ENCODE results near the gene KANSL3.

KANSL3 gene

GRCh38 chr2:96552315-96553175, 85.6 kb downstream of the KANSL3 start:
- Histone ChIP-seq H3K36me3 (ENCODE audit: control insufficient read depth, insufficient read depth, low read length) (peaks cover 2% of the 10 kb centered on the region; the same call in 1 of the 2 replicates), H3K27me3 (ENCODE audit: control insufficient read depth, insufficient read depth, low read length) (no peaks in the 10 kb centered on the region), H3K4me1 (ENCODE audit: control insufficient read depth, insufficient read depth, low read length) (0 out of 2 replicates have a peak, but pooled peaks cover 5% of the 10 kb centered on the region), H3K27ac (ENCODE audit: low read length) (no peak overlapping the region), H3K9me3 (ENCODE audit: control insufficient read depth, insufficient read depth, low read length) (no peaks in the 10 kb centered on the region), H3K4me3 (ENCODE audit: low read length) (no peak overlapping the region)
- no peak for DNase-seq (ENCODE audit: low read depth, low spot score)
- no CpG with 5 or more reads among the region's 18 CpGs for WGBS (ENCODE audit: insufficient coverage, insufficient read length)

DNA sequence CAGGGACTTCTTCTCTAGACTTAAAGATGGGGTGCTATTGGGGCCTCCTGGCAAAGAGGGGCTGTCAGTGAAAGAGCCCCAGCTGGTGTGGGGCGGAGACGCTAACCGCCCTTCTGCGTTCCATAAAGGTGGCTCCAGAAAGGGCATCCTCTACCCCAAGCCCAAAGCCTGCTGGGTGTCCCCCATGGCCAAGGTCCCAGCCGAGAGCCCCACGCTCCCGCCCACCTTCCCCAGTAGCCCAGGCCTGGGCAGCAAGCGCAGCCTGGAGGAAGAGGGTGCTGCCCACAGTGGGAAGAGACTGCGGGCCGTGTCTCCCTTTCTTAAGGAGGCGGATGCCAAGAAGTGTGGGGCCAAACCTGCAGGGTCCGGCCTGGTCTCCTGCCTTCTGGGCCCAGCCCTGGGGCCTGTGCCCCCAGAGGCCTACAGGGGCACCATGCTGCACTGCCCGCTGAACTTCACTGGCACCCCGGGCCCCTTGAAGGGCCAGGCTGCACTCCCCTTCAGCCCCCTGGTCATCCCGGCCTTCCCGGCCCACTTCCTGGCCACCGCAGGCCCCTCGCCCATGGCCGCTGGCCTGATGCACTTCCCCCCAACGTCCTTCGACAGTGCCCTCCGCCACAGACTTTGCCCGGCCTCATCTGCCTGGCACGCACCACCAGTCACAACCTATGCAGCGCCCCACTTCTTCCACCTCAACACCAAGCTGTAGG, 86.4 kb downstream of the KANSL3 start:
- Histone ChIP-seq H3K27ac (ENCODE audit: low read length) (no peak overlapping the region), H3K4me1 (ENCODE audit: control insufficient read depth, insufficient read depth, low read length) (peaks cover 5% of the 10 kb centered on the region; the same call in 1 of the 2 replicates), H3K9me3 (ENCODE audit: control insufficient read depth, insufficient read depth, low read length) (no peaks in the 10 kb centered on the region), H3K36me3 (ENCODE audit: control insufficient read depth, insufficient read depth, low read length) (peaks cover 2% of the 10 kb centered on the region; the same call in 1 of the 2 replicates), H3K27me3 (ENCODE audit: control insufficient read depth, insufficient read depth, low read length) (no peaks in the 10 kb centered on the region), H3K4me3 (ENCODE audit: low read length) (no peak overlapping the region)
- DNase-seq (ENCODE audit: low read depth, low spot score) = no peak
- no CpG with 5 or more reads among the region's 25 CpGs for WGBS (ENCODE audit: insufficient coverage, insufficient read length)

GRCh38 chr2:96550787-96551604, 87.1 kb downstream of the KANSL3 start:
- Histone ChIP-seq H3K27ac (ENCODE audit: low read length) (no peak overlapping the region), H3K27me3 (ENCODE audit: control insufficient read depth, insufficient read depth, low read length) (no peaks in the 10 kb centered on the region), H3K4me3 (ENCODE audit: low read length) (no peak overlapping the region), H3K9me3 (ENCODE audit: control insufficient read depth, insufficient read depth, low read length) (no peaks in the 10 kb centered on the region), H3K36me3 (ENCODE audit: control insufficient read depth, insufficient read depth, low read length) (peaks cover 2% of the 10 kb centered on the region; the same call in 1 of the 2 replicates), H3K4me1 (ENCODE audit: control insufficient read depth, insufficient read depth, low read length) (peaks cover 5% of the 10 kb centered on the region; the same call in 1 of the 2 replicates)
- no CpG with 5 or more reads among the region's 14 CpGs for WGBS (ENCODE audit: insufficient coverage, insufficient read length)
- DNase-seq (ENCODE audit: low read depth, low spot score) = no peak

DNA sequence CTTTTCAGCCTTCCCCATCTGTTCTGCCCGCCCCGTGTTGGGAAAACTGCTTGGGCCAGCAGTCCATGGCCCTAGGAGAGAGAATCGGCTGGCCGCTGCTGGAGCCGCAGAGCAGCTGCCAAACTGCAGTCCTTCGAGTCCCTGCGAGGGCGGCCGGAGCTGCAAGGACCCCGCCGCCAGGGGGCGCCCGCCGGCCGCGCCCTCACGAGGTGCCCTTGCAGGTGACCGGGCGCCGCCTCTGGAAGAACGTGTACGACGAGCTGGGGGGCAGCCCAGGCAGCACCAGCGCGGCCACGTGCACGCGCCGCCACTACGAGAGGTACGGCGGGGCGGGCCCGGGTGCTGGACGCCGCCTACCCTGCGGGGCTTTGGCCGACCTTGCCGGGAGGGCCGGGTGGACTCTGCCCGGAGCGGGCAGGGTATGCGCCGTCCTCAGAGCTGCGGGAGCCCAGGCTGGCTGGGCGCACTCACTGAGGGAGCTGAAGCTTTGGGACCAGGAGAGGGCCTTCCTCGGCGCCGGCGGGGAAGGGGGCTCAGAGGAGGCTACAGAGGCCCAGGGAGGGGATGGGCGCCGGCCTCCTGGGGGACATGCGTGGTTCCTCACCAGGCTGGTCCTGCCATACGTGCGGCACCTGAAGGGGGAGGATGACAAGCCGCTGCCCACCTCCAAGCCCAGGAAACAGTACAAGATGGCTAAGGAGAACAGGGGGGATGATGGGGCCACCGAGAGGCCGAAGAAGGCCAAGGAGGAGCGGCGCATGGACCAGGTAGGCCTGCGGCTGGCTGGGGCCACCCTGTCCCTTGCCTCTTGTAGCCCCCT, 87.9 kb downstream of the KANSL3 start:
- Histone ChIP-seq H3K27ac (ENCODE audit: low read length) (no peak overlapping the region), H3K27me3 (ENCODE audit: control insufficient read depth, insufficient read depth, low read length) (no peaks in the 10 kb centered on the region), H3K36me3 (ENCODE audit: control insufficient read depth, insufficient read depth, low read length) (peaks cover 2% of the 10 kb centered on the region; the same call in 1 of the 2 replicates), H3K9me3 (ENCODE audit: control insufficient read depth, insufficient read depth, low read length) (no peaks in the 10 kb centered on the region), H3K4me3 (ENCODE audit: low read length) (no peak overlapping the region), H3K4me1 (ENCODE audit: control insufficient read depth, insufficient read depth, low read length) (peaks cover 5% of the 10 kb centered on the region; the same call in 1 of the 2 replicates)
- no peak for DNase-seq (ENCODE audit: low read depth, low spot score)
- WGBS (ENCODE audit: insufficient coverage, insufficient read length) = no CpG with 5 or more reads among the region's 61 CpGs

- H3K27ac ChIP-seq (ENCODE audit: low read length) = no peak overlapping the region
- no peak overlapping the region for H3K4me3 ChIP-seq (ENCODE audit: low read length)
- H3K4me1 ChIP-seq (ENCODE audit: control insufficient read depth, insufficient read depth, low read length) = peaks cover 3% of the 10 kb centered on the region; the same call in 1 of the 2 replicates
- no peaks in the 10 kb centered on the region for H3K27me3 ChIP-seq (ENCODE audit: control insufficient read depth, insufficient read depth, low read length)
- no CpG with 5 or more reads among the region's 4 CpGs for WGBS (ENCODE audit: insufficient coverage, insufficient read length)
- no peaks in the 10 kb centered on the region for H3K9me3 ChIP-seq (ENCODE audit: control insufficient read depth, insufficient read depth, low read length)
- peaks cover 2% of the 10 kb centered on the region; the same call in 1 of the 2 replicates for H3K36me3 ChIP-seq (ENCODE audit: control insufficient read depth, insufficient read depth, low read length)
- DNase-seq (ENCODE audit: low read depth, low spot score) = no peak
Observed at GRCh38 chr2:96549466-96549785, 88.7 kb downstream of the KANSL3 start.

- peaks cover 2% of the 10 kb centered on the region; the same call in 1 of the 2 replicates for H3K36me3 ChIP-seq (ENCODE audit: control insufficient read depth, insufficient read depth, low read length)
- H3K4me3 ChIP-seq (ENCODE audit: low read length) = no peak overlapping the region
- no peak overlapping the region for H3K27ac ChIP-seq (ENCODE audit: low read length)
- H3K4me1 ChIP-seq (ENCODE audit: control insufficient read depth, insufficient read depth, low read length) = peaks cover 3% of the 10 kb centered on the region; the same call in 1 of the 2 replicates
- no peak for DNase-seq (ENCODE audit: low read depth, low spot score)
- WGBS (ENCODE audit: insufficient coverage, insufficient read length) = no CpG with 5 or more reads among the region's 24 CpGs
- H3K27me3 ChIP-seq (ENCODE audit: control insufficient read depth, insufficient read depth, low read length) = no peaks in the 10 kb centered on the region
- H3K9me3 ChIP-seq (ENCODE audit: control insufficient read depth, insufficient read depth, low read length) = no peaks in the 10 kb centered on the region
Observed at GRCh38 chr2:96548558-96549465, 89.3 kb downstream of the KANSL3 start.

GRCh38 chr2:96547731-96548171, 90.4 kb downstream of the KANSL3 start:
- Histone ChIP-seq H3K27ac (ENCODE audit: low read length) (no peak overlapping the region), H3K4me3 (ENCODE audit: low read length) (no peak overlapping the region), H3K27me3 (ENCODE audit: control insufficient read depth, insufficient read depth, low read length) (no peaks in the 10 kb centered on the region), H3K4me1 (ENCODE audit: control insufficient read depth, insufficient read depth, low read length) (peaks cover 3% of the 10 kb centered on the region; the same call in 1 of the 2 replicates), H3K9me3 (ENCODE audit: control insufficient read depth, insufficient read depth, low read length) (no peaks in the 10 kb centered on the region), H3K36me3 (ENCODE audit: control insufficient read depth, insufficient read depth, low read length) (peaks cover 2% of the 10 kb centered on the region; the same call in 1 of the 2 replicates)
- no peak for DNase-seq (ENCODE audit: low read depth, low spot score)
- no CpG with 5 or more reads among the region's 6 CpGs for WGBS (ENCODE audit: insufficient coverage, insufficient read length)

GRCh38 chr2:96547203-96547641, 90.9 kb downstream of the KANSL3 start:
- Histone ChIP-seq H3K27ac (ENCODE audit: low read length) (no peak overlapping the region), H3K27me3 (ENCODE audit: control insufficient read depth, insufficient read depth, low read length) (no peaks in the 10 kb centered on the region), H3K4me1 (ENCODE audit: control insufficient read depth, insufficient read depth, low read length) (peaks cover 3% of the 10 kb centered on the region; the same call in 1 of the 2 replicates), H3K36me3 (ENCODE audit: control insufficient read depth, insufficient read depth, low read length) (peaks cover 2% of the 10 kb centered on the region; the same call in 1 of the 2 replicates), H3K9me3 (ENCODE audit: control insufficient read depth, insufficient read depth, low read length) (no peaks in the 10 kb centered on the region), H3K4me3 (ENCODE audit: low read length) (no peak overlapping the region)
- DNase-seq (ENCODE audit: low read depth, low spot score) = no peak
- no CpG with 5 or more reads among the region's 7 CpGs for WGBS (ENCODE audit: insufficient coverage, insufficient read length)

DNA sequence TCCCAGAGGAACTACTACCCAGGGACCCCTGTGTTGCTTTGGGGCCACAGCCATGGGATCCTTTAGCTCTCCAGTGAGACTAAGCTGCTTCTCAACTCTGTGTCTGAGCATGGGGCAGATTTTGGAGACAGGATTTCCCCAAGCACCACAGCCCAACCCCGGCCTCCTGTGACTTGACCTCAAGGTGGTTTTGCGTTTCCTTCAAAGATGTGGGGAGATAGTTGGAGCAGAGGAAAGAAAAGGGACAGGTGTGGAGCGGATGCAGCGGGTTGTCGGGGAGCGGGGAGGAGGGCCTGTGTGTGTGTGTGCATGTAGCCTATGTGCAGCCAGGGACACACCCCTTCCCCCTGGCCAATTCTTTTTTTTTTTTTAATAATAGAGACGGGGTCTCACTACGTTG, 91.3 kb downstream of the KANSL3 start:
- Histone ChIP-seq H3K27me3 (ENCODE audit: control insufficient read depth, insufficient read depth, low read length) (no peaks in the 10 kb centered on the region), H3K9me3 (ENCODE audit: control insufficient read depth, insufficient read depth, low read length) (no peaks in the 10 kb centered on the region), H3K4me3 (ENCODE audit: low read length) (no peak overlapping the region), H3K4me1 (ENCODE audit: control insufficient read depth, insufficient read depth, low read length) (peaks cover 3% of the 10 kb centered on the region; the same call in 1 of the 2 replicates), H3K36me3 (ENCODE audit: control insufficient read depth, insufficient read depth, low read length) (no peaks in the 10 kb centered on the region; the same call in 1 of the 2 replicates), H3K27ac (ENCODE audit: low read length) (no peak overlapping the region)
- no peak for DNase-seq (ENCODE audit: low read depth, low spot score)
- no CpG with 5 or more reads among the region's 8 CpGs for WGBS (ENCODE audit: insufficient coverage, insufficient read length)
